HEK293T (cell line): ENCODE data around the gene SHLD1.

Experiments used
- BHLHE40 ChIP-seq: fragments of 450-650 bp; IDR thresholded peaks from 2 replicates; pipeline ENCODE4 v1.6.1; 2016; ENCODE audit warnings: mild to moderate bottlenecking, moderate library complexity, borderline replicate concordance
- FOXK2 ChIP-seq: fragments of 450-650 bp; IDR thresholded peaks from 2 replicates; pipeline ENCODE4 v1.6.1; 2016; ENCODE audit warnings: mild to moderate bottlenecking
- FOXM1 ChIP-seq: fragments of 450-650 bp; IDR thresholded peaks from 2 replicates; pipeline ENCODE4 v1.6.1; 2017; ENCODE audit warnings: mild to moderate bottlenecking, borderline replicate concordance
- PKNOX1 ChIP-seq: fragments of 450-650 bp; IDR thresholded peaks from 2 replicates; pipeline ENCODE4 v1.6.1; 2016
- SP1 ChIP-seq: fragments of 450-650 bp; IDR thresholded peaks from 2 replicates; pipeline ENCODE4 v1.6.1; 2017
- SUZ12 ChIP-seq: fragments of 450-650 bp; IDR thresholded peaks from 2 replicates; pipeline ENCODE4 v1.6.1; 2016; ENCODE audit warnings: mild to moderate bottlenecking
- ZNF384 ChIP-seq: fragments of 450-650 bp; IDR thresholded peaks from 2 replicates; pipeline ENCODE4 v1.6.1; 2016

- no peak for TF ChIP-seq PKNOX1
- no peak for TF ChIP-seq FOXK2
- TF ChIP-seq SUZ12: no peak
- TF ChIP-seq SP1: no peak
- no peak for TF ChIP-seq ZNF384
- TF ChIP-seq FOXM1: no peak
- TF ChIP-seq BHLHE40: no peak
These were observed 109.4 kb downstream of the SHLD1 start for GRCh38 chr20:5859608-5860007.
